ENCODE results near the gene MEIS2. TPM values are rescaled to one million over a fixed set of nuclear protein-coding genes. Genes with fewer than 3 reads are reported as not detected.

Gene MEIS2
- total RNA-seq, 1 donor from 2014 or later = not detected

DNA sequence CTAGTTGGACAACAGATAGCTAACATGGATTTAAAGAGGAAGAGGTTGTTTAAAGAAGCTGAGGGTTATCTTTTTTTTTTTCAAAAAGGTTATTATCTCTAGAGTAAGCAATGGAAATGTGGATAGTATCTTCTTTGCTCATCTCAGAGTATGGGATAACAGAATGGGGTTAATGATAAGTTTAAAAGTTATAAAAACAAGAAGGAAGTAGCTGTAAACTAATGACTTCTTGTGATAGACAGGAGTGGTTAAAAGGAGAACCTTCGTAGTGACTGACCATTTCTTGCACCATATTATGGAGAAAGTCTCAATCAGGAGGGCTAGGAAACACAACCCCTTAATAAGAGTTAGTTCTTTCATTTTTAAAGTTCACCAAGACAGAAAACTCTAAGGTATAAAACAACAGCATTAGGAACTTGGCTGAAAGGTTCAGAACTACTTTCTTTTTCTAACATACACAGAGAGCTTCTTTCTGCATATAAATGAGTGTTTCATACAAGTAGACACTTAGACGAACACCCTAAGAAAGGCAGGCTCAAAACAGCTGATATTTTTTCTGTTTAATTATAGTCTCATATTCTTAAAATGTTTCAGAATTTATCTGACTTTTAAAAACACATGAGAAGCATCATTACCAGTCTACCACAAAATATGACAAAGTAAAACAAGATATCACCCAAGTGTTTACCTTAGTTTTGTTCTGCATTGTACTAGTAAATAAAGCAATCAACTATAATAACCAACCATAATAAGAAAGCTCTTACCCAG is 140.0 kb downstream of the MEIS2 start:
- DNase-seq (ENCODE audit: low spot score) = no peak
- no peaks in the 10 kb centered on the region for H3K36me3 Mint-ChIP-seq (ENCODE audit: low read depth)
- intact Hi-C loops (cut with micrococcal nuclease) = no loop called here
- H3K4me3 Mint-ChIP-seq = no peak overlapping the region
- H3K4me1 Mint-ChIP-seq (ENCODE audit: low read depth) = no peaks in the 10 kb centered on the region
- H3K27me3 Mint-ChIP-seq (ENCODE audit: insufficient read depth) = no peaks in the 10 kb centered on the region
- no peaks in the 10 kb centered on the region for H3K9me3 Mint-ChIP-seq
- no peak overlapping the region for H3K27ac Mint-ChIP-seq

DNA sequence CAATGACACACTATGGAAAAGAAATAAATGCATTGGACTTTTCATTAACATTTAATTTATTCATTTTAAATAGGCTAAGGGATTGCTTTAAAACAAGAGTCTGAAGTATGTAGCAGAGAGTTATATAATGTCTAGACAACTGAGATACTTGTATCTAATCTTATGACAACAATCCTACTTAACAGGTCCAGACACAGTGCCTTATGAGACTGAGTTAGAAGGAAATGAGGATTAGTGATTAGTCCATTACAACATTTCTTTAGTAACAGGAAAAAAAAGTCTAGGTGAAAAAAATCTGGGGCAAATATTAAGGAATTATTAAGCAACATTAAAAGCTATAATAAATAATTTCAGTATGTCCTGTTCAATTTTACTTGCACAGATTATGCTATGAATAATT is 140.6 kb downstream of the MEIS2 start:
- no peaks in the 10 kb centered on the region for H3K27me3 Mint-ChIP-seq (ENCODE audit: insufficient read depth)
- DNase-seq (ENCODE audit: low spot score) = no peak
- no peaks in the 10 kb centered on the region for H3K36me3 Mint-ChIP-seq (ENCODE audit: low read depth)
- H3K4me1 Mint-ChIP-seq (ENCODE audit: low read depth) = no peaks in the 10 kb centered on the region
- H3K27ac Mint-ChIP-seq = no peak overlapping the region
- H3K9me3 Mint-ChIP-seq = no peaks in the 10 kb centered on the region
- intact Hi-C loops (cut with micrococcal nuclease) = no loop called here
- H3K4me3 Mint-ChIP-seq = no peak overlapping the region

- no peaks in the 10 kb centered on the region for H3K9me3 Mint-ChIP-seq
- no peaks in the 10 kb centered on the region for H3K4me1 Mint-ChIP-seq (ENCODE audit: low read depth)
- intact Hi-C loops (cut with micrococcal nuclease) = no loop called here
- DNase-seq (ENCODE audit: low spot score) = no peak
- no peaks in the 10 kb centered on the region for H3K36me3 Mint-ChIP-seq (ENCODE audit: low read depth)
- H3K27ac Mint-ChIP-seq = no peak overlapping the region
- no peak overlapping the region for H3K4me3 Mint-ChIP-seq
- no peaks in the 10 kb centered on the region for H3K27me3 Mint-ChIP-seq (ENCODE audit: insufficient read depth)
Measured at GRCh38 chr15:36958606-36959005, 141.7 kb downstream of the MEIS2 start.

DNA sequence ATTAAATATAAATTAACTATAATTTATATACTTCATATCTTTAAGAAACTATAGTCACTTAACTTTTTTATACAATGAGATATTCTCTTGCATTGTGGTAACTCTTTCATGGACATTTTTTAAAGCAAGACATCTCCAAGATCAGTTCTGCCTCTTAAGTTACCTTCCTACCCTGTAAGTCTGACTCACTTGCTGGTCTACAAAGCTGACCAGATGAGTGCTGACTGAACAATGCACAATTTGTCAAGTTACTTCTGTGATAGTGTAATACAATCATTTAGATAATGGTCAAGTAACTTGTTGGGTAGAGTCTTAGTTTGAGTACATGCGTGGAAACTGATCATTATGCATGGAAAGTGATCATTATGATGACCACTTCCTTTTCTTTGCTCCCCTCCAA is 145.9 kb downstream of the MEIS2 start:
- intact Hi-C loops (cut with micrococcal nuclease) = no loop called here
- H3K36me3 Mint-ChIP-seq (ENCODE audit: low read depth) = no peaks in the 10 kb centered on the region
- no peaks in the 10 kb centered on the region for H3K27me3 Mint-ChIP-seq (ENCODE audit: insufficient read depth)
- H3K4me1 Mint-ChIP-seq (ENCODE audit: low read depth) = no peaks in the 10 kb centered on the region
- H3K4me3 Mint-ChIP-seq = no peak overlapping the region
- H3K9me3 Mint-ChIP-seq = no peaks in the 10 kb centered on the region
- H3K27ac Mint-ChIP-seq = no peak overlapping the region
- no peak for DNase-seq (ENCODE audit: low spot score)

- no peak overlapping the region for H3K4me3 Mint-ChIP-seq
- no peaks in the 10 kb centered on the region for H3K27me3 Mint-ChIP-seq (ENCODE audit: insufficient read depth)
- no peak overlapping the region for H3K27ac Mint-ChIP-seq
- DNase-seq (ENCODE audit: low spot score) = no peak
- intact Hi-C loops (cut with micrococcal nuclease) = no loop called here
- no peaks in the 10 kb centered on the region for H3K4me1 Mint-ChIP-seq (ENCODE audit: low read depth)
- H3K36me3 Mint-ChIP-seq (ENCODE audit: low read depth) = no peaks in the 10 kb centered on the region
- no peaks in the 10 kb centered on the region for H3K9me3 Mint-ChIP-seq
Measured at GRCh38 chr15:36953346-36953745, 147.0 kb downstream of the MEIS2 start.

GRCh38 chr15:36951731-36952247 is 148.6 kb downstream of the MEIS2 start:
- H3K4me1 Mint-ChIP-seq (ENCODE audit: low read depth) = no peaks in the 10 kb centered on the region
- H3K4me3 Mint-ChIP-seq = no peak overlapping the region
- H3K27ac Mint-ChIP-seq = no peak overlapping the region
- no peak for DNase-seq (ENCODE audit: low spot score)
- no peaks in the 10 kb centered on the region for H3K27me3 Mint-ChIP-seq (ENCODE audit: insufficient read depth)
- H3K36me3 Mint-ChIP-seq (ENCODE audit: low read depth) = no peaks in the 10 kb centered on the region
- intact Hi-C loops (cut with micrococcal nuclease) = no loop called here
- H3K9me3 Mint-ChIP-seq = no peaks in the 10 kb centered on the region

GRCh38 chr15:36950371-36950770 is 150.0 kb downstream of the MEIS2 start:
- H3K27me3 Mint-ChIP-seq (ENCODE audit: insufficient read depth) = no peaks in the 10 kb centered on the region
- intact Hi-C loops (cut with micrococcal nuclease) = no loop called here
- no peak for DNase-seq (ENCODE audit: low spot score)

GRCh38 chr15:36948982-36949381 is 151.4 kb downstream of the MEIS2 start:
- H3K27ac Mint-ChIP-seq = no peak overlapping the region
- H3K9me3 Mint-ChIP-seq = no peaks in the 10 kb centered on the region
- no peak for DNase-seq (ENCODE audit: low spot score)
- intact Hi-C loops (cut with micrococcal nuclease) = no loop called here
- no peak overlapping the region for H3K4me3 Mint-ChIP-seq
- no peaks in the 10 kb centered on the region for H3K36me3 Mint-ChIP-seq (ENCODE audit: low read depth)
- H3K4me1 Mint-ChIP-seq (ENCODE audit: low read depth) = no peaks in the 10 kb centered on the region
- peaks cover 2% of the 10 kb centered on the region for H3K27me3 Mint-ChIP-seq (ENCODE audit: insufficient read depth)

More at GRCh38 chr15:36950371-36950770, 150.0 kb downstream of the MEIS2 start:
- no peaks in the 10 kb centered on the region for H3K36me3 Mint-ChIP-seq (ENCODE audit: low read depth)
- no peaks in the 10 kb centered on the region for H3K9me3 Mint-ChIP-seq
- no peak overlapping the region for H3K27ac Mint-ChIP-seq
- H3K4me1 Mint-ChIP-seq (ENCODE audit: low read depth) = no peaks in the 10 kb centered on the region
- H3K4me3 Mint-ChIP-seq = no peak overlapping the region

DNA sequence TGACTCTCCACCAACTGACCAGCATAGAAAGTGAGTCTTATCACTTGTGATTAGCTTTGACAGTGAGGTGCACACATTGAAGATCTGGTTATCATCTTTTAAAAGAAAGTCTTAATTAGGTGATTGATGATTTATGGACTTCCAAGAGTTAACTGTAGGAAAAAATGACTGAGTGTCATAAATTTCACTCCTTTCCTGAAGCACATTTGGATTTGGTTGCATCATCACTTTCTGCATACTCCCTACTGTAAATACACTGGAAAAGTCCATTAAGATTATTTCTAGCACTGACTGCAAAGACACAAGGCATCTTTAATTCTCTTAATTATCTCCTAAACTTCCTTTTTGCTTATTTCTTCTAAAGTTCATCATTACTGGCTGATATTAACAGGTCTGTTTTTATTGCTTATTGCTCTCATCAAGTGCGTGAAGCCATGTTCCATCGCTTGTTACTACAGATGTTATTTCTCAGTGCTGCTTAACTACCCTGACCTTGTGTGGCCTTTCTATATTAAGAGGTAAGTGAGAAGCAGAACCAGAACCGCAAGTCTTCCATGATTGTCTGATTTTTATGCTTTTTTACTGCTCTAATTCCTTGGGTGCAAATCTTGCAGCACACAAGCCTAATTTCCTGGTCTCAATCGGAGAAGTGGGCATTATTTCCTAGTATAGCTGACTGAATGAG is 153.2 kb downstream of the MEIS2 start:
- peaks cover 4% of the 10 kb centered on the region for H3K27me3 Mint-ChIP-seq (ENCODE audit: insufficient read depth)
- no peaks in the 10 kb centered on the region for H3K9me3 Mint-ChIP-seq
- no peak overlapping the region for H3K4me3 Mint-ChIP-seq
- intact Hi-C loops (cut with micrococcal nuclease) = no loop called here
- H3K36me3 Mint-ChIP-seq (ENCODE audit: low read depth) = no peaks in the 10 kb centered on the region
- H3K4me1 Mint-ChIP-seq (ENCODE audit: low read depth) = no peaks in the 10 kb centered on the region
- no peak overlapping the region for H3K27ac Mint-ChIP-seq
- no peak for DNase-seq (ENCODE audit: low spot score)

- Mint-ChIP-seq H3K36me3 (ENCODE audit: low read depth) (no peaks in the 10 kb centered on the region), H3K4me1 (ENCODE audit: low read depth) (no peaks in the 10 kb centered on the region)
Measured at GRCh38 chr15:36944442-36944841, 155.9 kb downstream of the MEIS2 start.

DNA sequence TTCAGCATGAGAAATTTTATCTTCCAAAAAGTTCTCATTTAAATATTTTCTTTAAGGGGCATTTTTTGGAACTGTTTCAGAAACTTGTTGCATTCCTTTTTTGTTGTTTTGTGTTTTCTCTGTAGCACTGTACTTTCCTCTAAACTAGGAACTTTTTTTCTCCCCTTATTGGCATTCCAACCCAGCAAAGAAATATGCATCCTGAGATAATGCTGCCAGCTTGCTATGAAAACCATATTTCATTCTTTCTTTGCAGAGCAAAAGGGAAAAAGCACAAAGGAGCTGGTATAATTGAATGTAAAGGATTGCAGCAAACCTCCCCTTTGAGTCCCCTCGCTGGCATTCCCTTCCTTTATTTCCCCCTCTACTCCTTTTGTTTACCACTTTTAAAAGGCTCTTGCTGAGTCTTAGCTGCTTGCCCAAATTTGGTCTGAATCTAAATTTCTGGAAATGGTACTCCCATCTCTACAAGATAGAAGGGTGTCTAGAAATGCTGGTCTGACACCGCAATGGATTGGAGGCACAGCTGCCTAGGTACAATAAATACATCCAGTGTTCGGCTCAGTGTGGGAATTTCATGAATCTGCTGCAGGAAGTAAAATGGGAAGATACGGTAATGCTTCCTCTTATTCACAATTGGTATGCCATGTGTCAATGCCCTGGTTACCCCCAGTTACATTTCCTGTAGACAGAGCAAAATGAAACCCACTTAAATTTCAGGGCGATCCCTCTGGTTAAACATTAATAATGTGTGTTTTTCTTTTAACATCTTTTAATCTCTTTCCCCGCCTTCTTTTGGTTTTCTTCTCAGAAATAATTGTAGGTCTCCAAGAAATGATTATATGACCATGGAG is 156.6 kb downstream of the MEIS2 start:
- Mint-ChIP-seq H3K27me3 (ENCODE audit: insufficient read depth) (peaks cover 4% of the 10 kb centered on the region), H3K4me3 (no peak overlapping the region), H3K9me3 (no peaks in the 10 kb centered on the region), H3K4me1 (ENCODE audit: low read depth) (no peaks in the 10 kb centered on the region), H3K36me3 (ENCODE audit: low read depth) (no peaks in the 10 kb centered on the region), H3K27ac (no peak overlapping the region)
- intact Hi-C loops (cut with micrococcal nuclease) = no loop called here
- DNase-seq (ENCODE audit: low spot score) = no peak

More at GRCh38 chr15:36944442-36944841, 155.9 kb downstream of the MEIS2 start:
- DNase-seq (ENCODE audit: low spot score) = no peak
- intact Hi-C loops (cut with micrococcal nuclease) = no loop called here
- no peaks in the 10 kb centered on the region for H3K9me3 Mint-ChIP-seq
- no peak overlapping the region for H3K27ac Mint-ChIP-seq
- H3K4me3 Mint-ChIP-seq = no peak overlapping the region
- H3K27me3 Mint-ChIP-seq (ENCODE audit: insufficient read depth) = peaks cover 4% of the 10 kb centered on the region

DNA sequence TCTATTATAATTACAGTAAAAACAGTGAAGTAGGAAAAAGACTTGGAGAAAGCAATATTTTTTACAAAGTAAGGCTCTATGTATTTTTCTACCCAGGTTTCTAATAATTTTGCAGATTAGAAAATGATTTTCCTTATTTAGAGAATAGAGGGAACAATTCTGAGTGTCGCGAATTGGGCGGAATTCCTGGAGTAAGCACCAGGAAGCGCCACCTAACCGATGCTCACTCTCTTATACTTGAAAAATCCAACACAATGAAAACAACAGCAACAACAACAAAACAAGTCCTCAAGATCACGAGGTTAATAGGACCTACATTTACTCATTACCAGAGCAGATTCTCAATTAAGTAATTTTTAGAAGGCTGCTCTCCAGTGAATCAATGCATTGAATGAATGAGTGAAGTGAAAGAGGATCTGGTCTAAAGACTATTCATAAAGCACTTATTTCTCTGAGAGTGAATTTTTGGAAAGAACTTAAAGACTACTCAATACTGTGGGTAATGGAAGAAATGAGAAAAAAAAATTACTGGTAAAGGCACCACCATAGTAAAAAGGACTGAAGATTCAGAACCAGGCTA is 158.0 kb downstream of the MEIS2 start:
- intact Hi-C loops (cut with micrococcal nuclease) = no loop called here

More for the DNA sequence above, 158.0 kb downstream of the MEIS2 start:
- no peak for DNase-seq (ENCODE audit: low spot score)
- no peaks in the 10 kb centered on the region for H3K36me3 Mint-ChIP-seq (ENCODE audit: low read depth)
- no peaks in the 10 kb centered on the region for H3K4me1 Mint-ChIP-seq (ENCODE audit: low read depth)
- no peaks in the 10 kb centered on the region for H3K9me3 Mint-ChIP-seq
- H3K4me3 Mint-ChIP-seq = no peak overlapping the region
- H3K27ac Mint-ChIP-seq = no peak overlapping the region
- H3K27me3 Mint-ChIP-seq (ENCODE audit: insufficient read depth) = peaks cover 4% of the 10 kb centered on the region
